GM12801 (cell line): Measurements from ENCODE around the gene NAT10.

Experiments
- CTCF ChIP-seq: IDR thresholded peaks from one replicate; pipeline ENCODE4 v1.5.1; 2011; ENCODE audit warnings: control low read depth; ENCODE audit not compliant: insufficient read length; ENCODE audit errors: extremely low read depth

NAT10 gene

GRCh38 chr11:34068111-34068510 lies 37.3 kb upstream of the NAT10 start:
- TF ChIP-seq CTCF: no peak

- TF ChIP-seq CTCF: no peak
Observed at GRCh38 chr11:34072041-34072440, 33.4 kb upstream of the NAT10 start.

GRCh38 chr11:34072832-34073231 lies 32.6 kb upstream of the NAT10 start:
- TF ChIP-seq CTCF: no peak

- TF ChIP-seq CTCF: no peak
Observed at GRCh38 chr11:34074391-34074790, 31.0 kb upstream of the NAT10 start.

- no peak for TF ChIP-seq CTCF
Observed at GRCh38 chr11:34075178-34075820, 30.1 kb upstream of the NAT10 start.

GRCh38 chr11:34080609-34081008 lies 24.8 kb upstream of the NAT10 start:
- TF ChIP-seq CTCF: no peak

GRCh38 chr11:34084637-34085036 lies 20.8 kb upstream of the NAT10 start:
- TF ChIP-seq CTCF: no peak
